Sigmoid colon (tissue), 7 donors: ENCODE results near the gene ZDHHC22. TPM values are rescaled to one million over a fixed set of nuclear protein-coding genes. Genes with fewer than 3 reads are reported as not detected.

Experiments
- DNase-seq: peaks from one replicate; pipeline ENCODE4 v3.0.0-alpha.2; 2019
- H3K27ac ChIP-seq, 4 donors: fragments of 200-600 bp; sonication (generic); one replicate each; pipeline ENCODE4 v1.5.1; 2016 to 2019; ENCODE audit warnings: mild to moderate bottlenecking in 1 of 4
- H3K27me3 ChIP-seq, 3 donors: fragments of 200-600 bp; sonication (generic); one replicate each; pipeline ENCODE4 v1.5.1; 2019; ENCODE audit warnings: mild to moderate bottlenecking in 1 of 3
- H3K36me3 ChIP-seq, 4 donors: fragments of 200-600 bp; sonication (generic); one replicate each; pipeline ENCODE4 v1.5.1; 2016 to 2019
- H3K4me1 ChIP-seq, 4 donors: fragments of 200-600 bp; sonication (generic); one replicate each; pipeline ENCODE4 v1.5.1; 2017 to 2019
- H3K4me3 ChIP-seq, 4 donors: fragments of 200-600 bp; sonication (generic); one replicate each; pipeline ENCODE4 v1.5.1; 2017 to 2019; ENCODE audit warnings: mild to moderate bottlenecking in 2 of 4, moderate library complexity in 1 of 4
- H3K9me3 ChIP-seq, 4 donors: fragments of 200-600 bp in 3 of 4; sonication (generic) in 3 of 4; one replicate each; pipeline versions ENCODE4 v1.5.1 to v1.6.1; 2013 to 2019
- EP300 ChIP-seq, 4 donors: sonication (generic); formaldehyde crosslinking; IDR thresholded peaks; one replicate each; pipeline ENCODE4 v1.6.1; 2017; ENCODE audit warnings: antibody characterized with exemption in 4 of 4
- POLR2A ChIP-seq, 2 donors: fragments of 450-650 bp; IDR thresholded peaks; one replicate each; pipeline ENCODE4 v1.6.1; 2016; ENCODE audit warnings: antibody characterized with exemption in 2 of 2, mild to moderate bottlenecking in 2 of 2, moderate library complexity in 2 of 2
- POLR2AphosphoS5 ChIP-seq, 4 donors: sonication (generic); formaldehyde crosslinking; IDR thresholded peaks; one replicate each; pipeline ENCODE4 v1.6.1; 2017; ENCODE audit warnings: antibody characterized with exemption in 4 of 4
- WGBS, 2 donors: extraction: QIAGEN DNeasy Blood & Tissue Kit; methylation state at CpG; one replicate each; pipeline ENCODE4 v1.1.7; 2013; 5-methylcytosine and 5-hydroxymethylcytosine counted together
- intact Hi-C: fragments of 100-400 bp; cut with DNase I; formaldehyde crosslinking; loops from one replicate; pipeline ENCODE4 v1.15.1; 2023
- polyA plus RNA-seq, 3 donors: library from polyadenylated mRNA; stranded (reverse); fragments of 200-250 nt; gene quantifications; one replicate each; pipeline ENCODE4 v1.2.3, GENCODE V29; 2013
- total RNA-seq, 4 donors: library from RNA; depleted of rRNA; stranded (reverse); fragments of >200 nt; gene quantifications; one replicate each; pipeline ENCODE4 v1.1.0, GENCODE V29; 2016
- TF ChIP-seq, protein P1 (sequence below), 4 experiments: fragments of 450-650 bp in 3 of 4; fragments of 200-600 bp in 1 of 4; IDR thresholded peaks; one replicate each; pipeline ENCODE4 v1.5.1; 2016 to 2019; ENCODE audit warnings: antibody characterized with exemption in 4 of 4, mild to moderate bottlenecking in 3 of 4, moderate library complexity in 2 of 4
- donor health status: healthy with polysubstance abuse.
- donor health status: Bipolar disorder and iron deficiency.
- donor health status: healthy.

Gene ZDHHC22
- total and polyA plus RNA-seq, 7 donors: 0.49 to 1.9 (median 0.95) TPM; not detected in 2

DNA sequence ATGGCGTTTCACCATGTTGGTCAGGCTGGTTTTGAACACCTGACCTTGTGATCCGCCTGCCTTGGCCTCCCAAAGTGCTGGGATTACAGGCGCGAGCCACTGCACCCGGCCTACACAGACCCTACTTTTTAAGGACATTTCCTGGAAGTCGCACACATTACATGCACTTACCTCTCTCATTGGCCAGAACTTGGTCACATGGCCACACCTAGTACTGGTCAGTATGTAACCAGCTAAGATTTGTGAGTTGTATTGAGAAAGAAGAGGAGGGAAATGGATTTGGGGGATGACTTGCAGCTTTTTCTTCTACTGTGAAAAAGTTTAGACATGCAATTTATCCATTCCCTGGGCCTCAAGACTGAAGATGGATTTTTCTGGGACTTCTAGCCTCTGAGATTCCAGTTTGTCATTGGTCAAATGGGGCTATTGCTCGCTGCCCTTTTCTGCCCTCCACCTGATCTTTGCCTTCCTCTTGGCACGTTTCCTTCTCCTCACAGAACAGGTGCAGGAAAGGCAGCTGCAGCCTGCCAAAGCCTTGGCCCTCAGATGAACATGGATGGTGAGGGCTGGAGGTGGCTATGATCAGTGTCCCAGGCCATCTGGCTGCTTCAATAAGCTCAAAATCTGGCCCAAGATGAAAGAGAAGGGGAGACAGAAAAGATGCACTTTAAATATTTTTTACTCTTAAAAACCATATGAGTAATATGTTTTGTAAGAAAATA, 7.1 kb upstream of the ZDHHC22 start:
- no peaks in the 10 kb centered on the region for H3K4me1 ChIP-seq
- peaks cover 0 to 47% (median 17%) of the 10 kb centered on the region in 3 donors for H3K27me3 ChIP-seq
- TF ChIP-seq, protein P1, sequence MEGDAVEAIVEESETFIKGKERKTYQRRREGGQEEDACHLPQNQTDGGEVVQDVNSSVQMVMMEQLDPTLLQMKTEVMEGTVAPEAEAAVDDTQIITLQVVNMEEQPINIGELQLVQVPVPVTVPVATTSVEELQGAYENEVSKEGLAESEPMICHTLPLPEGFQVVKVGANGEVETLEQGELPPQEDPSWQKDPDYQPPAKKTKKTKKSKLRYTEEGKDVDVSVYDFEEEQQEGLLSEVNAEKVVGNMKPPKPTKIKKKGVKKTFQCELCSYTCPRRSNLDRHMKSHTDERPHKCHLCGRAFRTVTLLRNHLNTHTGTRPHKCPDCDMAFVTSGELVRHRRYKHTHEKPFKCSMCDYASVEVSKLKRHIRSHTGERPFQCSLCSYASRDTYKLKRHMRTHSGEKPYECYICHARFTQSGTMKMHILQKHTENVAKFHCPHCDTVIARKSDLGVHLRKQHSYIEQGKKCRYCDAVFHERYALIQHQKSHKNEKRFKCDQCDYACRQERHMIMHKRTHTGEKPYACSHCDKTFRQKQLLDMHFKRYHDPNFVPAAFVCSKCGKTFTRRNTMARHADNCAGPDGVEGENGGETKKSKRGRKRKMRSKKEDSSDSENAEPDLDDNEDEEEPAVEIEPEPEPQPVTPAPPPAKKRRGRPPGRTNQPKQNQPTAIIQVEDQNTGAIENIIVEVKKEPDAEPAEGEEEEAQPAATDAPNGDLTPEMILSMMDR (IDR thresholded peaks at IDR 0.05): no peak
- TF ChIP-seq EP300 (IDR thresholded peaks at IDR 0.05) (no peak), POLR2AphosphoS5 (IDR thresholded peaks at IDR 0.05) (no peak), POLR2A (IDR thresholded peaks at IDR 0.05) (no peak)
- no peak overlapping the region for H3K4me3 ChIP-seq
- no peak overlapping the region for H3K27ac ChIP-seq
- H3K36me3 ChIP-seq: no peaks in the 10 kb centered on the region
- H3K9me3 ChIP-seq: no peaks in the 10 kb centered on the region
- 64 to 77% methylated on average over 8 of the region's 8 CpGs for WGBS, 2 donors
- intact Hi-C loops: no loop called here
- DNase-seq: peak; percentile 17

DNA sequence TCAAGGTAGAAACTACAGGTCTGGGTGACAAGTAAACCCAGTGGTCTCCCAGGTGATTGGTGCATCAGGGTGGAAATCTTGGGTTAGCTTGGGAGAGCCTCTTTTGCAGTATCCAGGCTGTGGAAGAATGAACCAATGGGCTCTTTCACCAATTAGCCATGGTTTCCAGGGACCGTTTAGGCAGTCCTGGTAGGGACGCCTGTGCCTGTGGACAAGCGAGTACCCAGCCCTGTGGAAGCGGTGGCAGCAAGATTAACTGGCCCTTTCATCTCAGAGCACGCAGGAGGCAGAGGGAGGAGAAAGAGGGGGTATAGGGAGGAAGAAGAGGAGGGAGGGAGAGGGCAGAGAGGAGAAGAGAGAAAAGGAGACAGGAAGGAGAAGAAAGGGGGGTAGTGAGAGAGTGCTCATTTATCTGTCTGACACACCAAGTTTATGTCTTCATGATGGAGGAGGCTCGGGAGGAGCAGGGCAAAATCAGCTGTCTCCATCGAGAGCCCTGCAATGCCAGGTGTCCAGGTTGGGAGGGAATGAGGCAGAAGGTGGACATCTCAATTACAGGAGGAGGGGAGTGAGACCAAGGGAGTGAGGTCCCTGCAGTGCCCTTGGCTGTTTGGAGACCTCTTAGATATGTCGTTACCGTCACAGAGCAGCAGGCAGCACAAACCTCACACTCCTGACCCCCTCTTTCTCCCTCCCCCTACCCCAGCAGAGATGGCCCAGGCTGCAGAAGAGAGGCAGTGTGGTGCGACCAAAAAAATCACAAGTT, 4.6 kb upstream of the ZDHHC22 start:
- no peaks in the 10 kb centered on the region for H3K36me3 ChIP-seq
- intact Hi-C loops: no loop called here
- TF ChIP-seq POLR2AphosphoS5 (IDR thresholded peaks at IDR 0.05): no peak
- no peak for TF ChIP-seq POLR2A (IDR thresholded peaks at IDR 0.05)
- TF ChIP-seq, protein P1 (IDR thresholded peaks at IDR 0.05): no peak
- TF ChIP-seq EP300 (IDR thresholded peaks at IDR 0.05): no peak
- no peak overlapping the region for H3K27ac ChIP-seq
- DNase-seq: peak; percentile 17
- peaks cover 0 to 8% (median 8%) of the 10 kb centered on the region in 4 donors for H3K4me1 ChIP-seq
- WGBS, 2 donors: 16% methylated on average over 10 of the region's 10 CpGs
- H3K4me3 ChIP-seq: no peak overlapping the region
- peaks cover 12 to 64% (median 38%) of the 10 kb centered on the region in 3 donors for H3K27me3 ChIP-seq
- H3K9me3 ChIP-seq: no peaks in the 10 kb centered on the region

DNA sequence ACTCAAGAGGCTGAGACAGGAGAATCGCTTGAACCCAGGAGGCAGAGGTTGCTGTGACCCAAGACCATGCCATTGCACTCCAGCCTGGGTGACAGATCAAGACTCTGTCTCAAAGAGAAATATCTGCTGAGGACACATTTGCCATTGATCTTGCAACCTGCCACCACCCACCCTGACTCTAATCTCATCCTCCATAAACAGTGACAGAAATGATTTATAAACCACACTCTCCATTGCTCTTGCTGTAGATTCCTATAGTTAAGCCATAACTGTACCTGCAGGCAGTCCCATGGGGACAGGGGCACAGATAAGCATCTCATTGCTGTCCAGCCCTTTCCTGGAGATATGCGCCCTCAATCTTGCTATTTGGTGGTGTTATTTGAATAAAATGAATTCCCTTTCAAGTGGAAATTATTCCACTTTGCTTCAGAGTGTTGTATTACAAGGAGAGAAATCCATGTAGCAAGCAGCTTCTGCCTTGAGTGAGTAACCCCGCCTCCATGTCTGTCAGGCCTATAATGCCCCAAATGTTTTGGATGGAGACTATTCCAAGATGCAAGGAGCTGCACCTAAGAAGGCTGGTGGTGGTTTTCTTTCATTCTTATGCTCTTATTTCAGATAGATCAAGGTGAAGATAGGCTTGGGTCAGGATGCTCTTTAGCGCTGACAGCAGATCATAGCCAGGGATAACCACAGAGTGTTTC, 3.0 kb upstream of the ZDHHC22 start:
- no peak for TF ChIP-seq POLR2AphosphoS5 (IDR thresholded peaks at IDR 0.05)
- 61 to 67% methylated on average over 4 of the region's 4 CpGs for WGBS, 2 donors
- no peak overlapping the region for H3K27ac ChIP-seq

DNA sequence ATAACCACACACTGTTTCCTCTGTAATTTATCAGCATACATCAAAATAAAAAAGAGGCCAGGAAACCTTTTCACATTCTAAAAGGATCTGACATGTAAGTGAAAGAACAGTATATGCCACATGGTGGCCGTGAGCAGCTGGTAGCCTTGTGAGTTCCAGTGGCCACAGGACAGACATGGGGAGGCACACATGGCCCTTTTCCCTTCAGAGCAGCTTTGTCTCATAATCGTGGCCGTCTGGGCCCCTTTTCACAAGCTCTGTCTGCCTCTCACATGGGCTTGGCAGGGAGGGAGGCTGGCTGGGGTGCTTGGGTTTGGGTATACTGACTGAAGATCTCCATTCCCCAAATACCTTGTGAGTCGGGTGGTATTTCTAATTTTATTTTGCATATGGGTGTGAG, 1.5 kb upstream of the ZDHHC22 start:
- Histone ChIP-seq H3K4me3 (no peak overlapping the region), H3K4me1 (peaks cover 0 to 27% (median 26%) of the 10 kb centered on the region in 4 donors), H3K27ac (no peak overlapping the region), H3K9me3 (no peaks in the 10 kb centered on the region), H3K27me3 (peaks cover 38 to 95% (median 68%) of the 10 kb centered on the region in 3 donors), H3K36me3 (no peaks in the 10 kb centered on the region)
- WGBS, 2 donors: 6 to 14% methylated on average over 4 of the region's 4 CpGs
- TF ChIP-seq POLR2AphosphoS5 (IDR thresholded peaks at IDR 0.05): no peak
- no peak for TF ChIP-seq EP300 (IDR thresholded peaks at IDR 0.05)
- TF ChIP-seq POLR2A (IDR thresholded peaks at IDR 0.05): no peak
- TF ChIP-seq, protein P1 (IDR thresholded peaks at IDR 0.05): no peak
- intact Hi-C loops: no loop called here
- peak; percentile 40 for DNase-seq

More for the DNA sequence above, 3.0 kb upstream of the ZDHHC22 start:
- Histone ChIP-seq H3K4me3 (no peak overlapping the region), H3K9me3 (no peaks in the 10 kb centered on the region), H3K27me3 (peaks cover 28 to 80% (median 54%) of the 10 kb centered on the region in 3 donors), H3K4me1 (peaks cover 0 to 24% (median 23%) of the 10 kb centered on the region in 4 donors), H3K36me3 (no peaks in the 10 kb centered on the region)
- peak; percentile 12 for DNase-seq
- intact Hi-C loops: no loop called here
